IMR-90 (cell line): ENCODE results near the gene IL36G. TPM values are rescaled to one million over a fixed set of nuclear protein-coding genes. Genes with fewer than 3 reads are reported as not detected.

Source experiments
- ATAC-seq: fragments of 200-7000 bp; cut with Tn5 transposase; 2 replicates; pipeline ENCODE4 v1.9.1; 2020; ENCODE audit warnings: low read depth, mild to moderate bottlenecking, moderate library complexity
- BruUV-seq: library from RNA; stranded (reverse); fragments of 400-500 nt; replicated peaks from 2 replicates; lab custom pipeline; 2021; lab: Mats Ljungman, UMichigan
- CTCF ChIA-PET: fragments of 300-600 bp; formaldehyde crosslinking; extraction: SDS; loops from one replicate; lab custom pipeline; 2021; ENCODE audit warnings: antibody characterized with exemption; lab: Yijun Ruan, JAX
- POLR2A ChIA-PET: fragments of 300-600 bp; sonication (Branson Sonifier 250); formaldehyde crosslinking; loops from one replicate; lab custom pipeline; 2022; ENCODE audit warnings: antibody characterized with exemption; ENCODE audit not compliant: unreplicated experiment; lab: Charles Lee
- DNase-seq: peaks from one replicate; pipeline ENCODE4 v3.0.0; 2013
- H2AFZ ChIP-seq: replicated peaks from 2 replicates; pipeline ENCODE3; 2013; ENCODE audit warnings: low read length, mild to moderate bottlenecking; ENCODE audit not compliant: poor library complexity
- H2AK5ac ChIP-seq: 2 replicates; pipeline ENCODE4 v1.6.1; 2013; ENCODE audit warnings: low read depth, low read length, inconsistent platforms
- H2AK9ac ChIP-seq: replicated peaks from 2 replicates; pipeline ENCODE3; 2013; ENCODE audit warnings: mild to moderate bottlenecking, low read depth, low read length, moderate library complexity; ENCODE audit not compliant: poor library complexity
- H2BK120ac ChIP-seq: 2 replicates; pipeline ENCODE4 v1.6.1; 2013; ENCODE audit warnings: low read depth, low read length, inconsistent platforms
- H2BK15ac ChIP-seq: 3 replicates; pipeline ENCODE4 v1.6.1; 2013; ENCODE audit warnings: low read depth, low read length, inconsistent platforms
- H2BK20ac ChIP-seq: 2 replicates; pipeline ENCODE4 v1.6.1; 2013; ENCODE audit warnings: low read depth, mild to moderate bottlenecking, inconsistent platforms, low read length, moderate library complexity
- H2BK5ac ChIP-seq: 2 replicates; pipeline ENCODE4 v1.6.1; 2013; ENCODE audit warnings: mild to moderate bottlenecking, low read depth, low read length, inconsistent platforms; ENCODE audit not compliant: poor library complexity, severe bottlenecking
- H3K14ac ChIP-seq: replicated peaks from 2 replicates; pipeline ENCODE4 v1.6.1; 2013; ENCODE audit warnings: low read depth, low read length, inconsistent platforms
- H3K18ac ChIP-seq: 2 replicates; pipeline ENCODE4 v1.6.1; 2013; ENCODE audit warnings: low read depth, low read length, control low read depth
- H3K23ac ChIP-seq: 2 replicates; pipeline ENCODE4 v1.6.1; 2013; ENCODE audit warnings: low read depth, low read length, inconsistent platforms
- H3K27ac ChIP-seq: 2 replicates; pipeline ENCODE4 v1.5.1; 2013; ENCODE audit warnings: mild to moderate bottlenecking, control low read depth, low read length; ENCODE audit not compliant: insufficient read depth
- H3K27me3 ChIP-seq: 2 replicates; pipeline ENCODE4 v1.6.1; 2013; ENCODE audit warnings: low read length; ENCODE audit not compliant: control insufficient read depth, insufficient read depth
- H3K36me3 ChIP-seq: 2 replicates; pipeline ENCODE4 v1.6.1; 2013; ENCODE audit warnings: low read length, mixed read lengths; ENCODE audit not compliant: control insufficient read depth, insufficient read depth
- H3K4ac ChIP-seq: 2 replicates; pipeline ENCODE4 v1.6.1; 2013; ENCODE audit warnings: low read depth, low read length, inconsistent platforms
- H3K4me1 ChIP-seq: 2 replicates; pipeline ENCODE4 v1.6.1; 2013; ENCODE audit warnings: low read length, mixed read lengths; ENCODE audit not compliant: control insufficient read depth, insufficient read depth
- H3K4me2 ChIP-seq: 2 replicates; pipeline ENCODE4 v1.6.1; 2013; ENCODE audit warnings: low read depth, mild to moderate bottlenecking, control low read depth, low read length, moderate library complexity
- H3K4me3 ChIP-seq: 2 replicates; pipeline ENCODE4 v1.5.1; 2013; ENCODE audit warnings: low read depth, mild to moderate bottlenecking, control low read depth, low read length, moderate library complexity; ENCODE audit not compliant: insufficient read depth
- H3K56ac ChIP-seq: 2 replicates; pipeline ENCODE4 v1.6.1; 2013; ENCODE audit warnings: low read length, inconsistent platforms; ENCODE audit not compliant: insufficient read depth; ENCODE audit errors: extremely low read depth
- H3K79me1 ChIP-seq, 2 experiments: 2 replicates each; pipeline ENCODE4 v1.6.1; 2013; ENCODE audit warnings: low read length in 2 of 2, inconsistent platforms in 1 of 2, low read depth in 1 of 2
- H3K9ac ChIP-seq: 2 replicates; pipeline ENCODE4 v1.6.1; 2013; ENCODE audit warnings: low read depth, low read length, control low read depth
- H3K9me1 ChIP-seq: 2 replicates; pipeline ENCODE4 v1.6.1; 2013; ENCODE audit warnings: low read length, inconsistent platforms; ENCODE audit not compliant: insufficient read depth
- H3K9me3 ChIP-seq: 2 replicates; pipeline ENCODE4 v1.6.1; 2013; ENCODE audit warnings: low read length; ENCODE audit not compliant: control insufficient read depth, insufficient read depth
- H4K20me1 ChIP-seq: 2 replicates; pipeline ENCODE4 v1.6.1; 2013; ENCODE audit warnings: low read length, inconsistent platforms; ENCODE audit not compliant: insufficient read depth
- H4K5ac ChIP-seq: 2 replicates; pipeline ENCODE4 v1.6.1; 2013; ENCODE audit warnings: mild to moderate bottlenecking, low read depth, low read length, control low read depth
- H4K8ac ChIP-seq, 2 experiments: 2 replicates each; pipeline ENCODE4 v1.6.1; 2013; ENCODE audit warnings: low read depth in 2 of 2, low read length in 2 of 2, control low read depth in 1 of 2, inconsistent platforms in 1 of 2
- H4K91ac ChIP-seq: 2 replicates; pipeline ENCODE4 v1.6.1; 2013; ENCODE audit warnings: low read depth, low read length, inconsistent platforms; ENCODE audit not compliant: insufficient read depth
- BHLHE40 ChIP-seq: fragments of 150-350 bp; IDR thresholded peaks from 2 replicates; pipeline ENCODE4 v1.6.1; 2016; ENCODE audit warnings: mild to moderate bottlenecking, low read depth, low read length
- CEBPB ChIP-seq: IDR thresholded peaks from 2 replicates; pipeline ENCODE4 v1.6.1; 2012; ENCODE audit warnings: low read depth, low read length, improper control_type of control experiment
- CHD1 ChIP-seq: IDR thresholded peaks from 2 replicates; pipeline ENCODE4 v1.6.1; 2012; ENCODE audit warnings: low read depth, low read length, improper control_type of control experiment
- CTCF ChIP-seq: conservative IDR thresholded peaks from 2 replicates; pipeline ENCODE4 v1.5.1; 2012; ENCODE audit warnings: mild to moderate bottlenecking, low read depth, low read length, improper control_type of control experiment
- ELK1 ChIP-seq: fragments of 150-350 bp; IDR thresholded peaks from 2 replicates; pipeline ENCODE4 v1.6.1; 2016; ENCODE audit warnings: low read depth, mild to moderate bottlenecking, low read length, moderate library complexity, borderline replicate concordance
- FOS ChIP-seq: fragments of 150-350 bp; IDR thresholded peaks from 2 replicates; pipeline ENCODE4 v1.6.1; 2016; ENCODE audit warnings: low read depth, low read length
- MAFK ChIP-seq: IDR thresholded peaks from 2 replicates; pipeline ENCODE4 v1.6.1; 2012; ENCODE audit warnings: low read depth, low read length, improper control_type of control experiment
- MAZ ChIP-seq: IDR thresholded peaks from 2 replicates; pipeline ENCODE4 v1.6.1; 2012; ENCODE audit warnings: low read depth, mild to moderate bottlenecking, low read length, improper control_type of control experiment, moderate library complexity, borderline replicate concordance
- MXI1 ChIP-seq: IDR thresholded peaks from 2 replicates; pipeline ENCODE4 v1.6.1; 2012; ENCODE audit warnings: low read depth, mild to moderate bottlenecking, low read length, moderate library complexity, borderline replicate concordance
- NFE2L2 ChIP-seq: fragments of 150-350 bp; IDR thresholded peaks from 2 replicates; pipeline ENCODE4 v1.6.1; 2016; ENCODE audit warnings: low read depth, mild to moderate bottlenecking, low read length
- POLR2A ChIP-seq: IDR thresholded peaks from 2 replicates; pipeline ENCODE4 v1.6.1; 2012; ENCODE audit warnings: mild to moderate bottlenecking, low read depth, low read length
- RAD21 ChIP-seq: IDR thresholded peaks from 2 replicates; pipeline ENCODE4 v1.6.1; 2012; ENCODE audit warnings: low read length, improper control_type of control experiment
- RCOR1 ChIP-seq: IDR thresholded peaks from 2 replicates; pipeline ENCODE4 v1.6.1; 2012; ENCODE audit warnings: mild to moderate bottlenecking, low read length, improper control_type of control experiment; ENCODE audit not compliant: insufficient replicate concordance
- RFX5 ChIP-seq: IDR thresholded peaks from 2 replicates; pipeline ENCODE4 v1.8.0; 2012; ENCODE audit warnings: low read depth, mild to moderate bottlenecking, low read length, moderate library complexity
- SMC3 ChIP-seq: fragments of 150-350 bp; IDR thresholded peaks from 2 replicates; pipeline ENCODE4 v1.6.1; 2016; ENCODE audit warnings: low read depth, mild to moderate bottlenecking, antibody characterized with exemption, low read length, moderate library complexity
- USF2 ChIP-seq: fragments of 150-350 bp; IDR thresholded peaks from 2 replicates; pipeline ENCODE4 v1.6.1; 2017; ENCODE audit warnings: mild to moderate bottlenecking, antibody characterized with exemption, low read length, low read depth
- WGBS, 2 experiments: methylation state at CpG; one replicate each; pipeline versions ENCODE4 v1.1.5 to v1.1.7; 2013; ENCODE audit warnings: missing lambda C conversion rate in 2 of 2; ENCODE audit not compliant: insufficient read length in 1 of 2; ENCODE audit errors: extremely low coverage in 2 of 2; 5-methylcytosine and 5-hydroxymethylcytosine counted together
- dilution Hi-C: fragments of 300-500 bp; cut with HindIII; formaldehyde crosslinking; loops from one replicate; pipeline ENCODE4 v1.14.3; 2018; ENCODE audit warnings: low sequenced_read_pairs; ENCODE audit not compliant: unreplicated experiment
- in situ Hi-C: fragments of 300-500 bp; cut with MboI; formaldehyde crosslinking; loops from 3 replicates; pipeline ENCODE4 v1.14.3; 2019; ENCODE audit warnings: low sequenced_read_pairs, inconsistent platforms, mixed read lengths
- intact Hi-C: fragments of 100-400 bp; cut with micrococcal nuclease; formaldehyde crosslinking; loops from 2 replicates; pipeline ENCODE4 v1.10.0; 2022
- polyA plus RNA-seq, 3 experiments: library from polyadenylated mRNA; depleted of rRNA; stranded (reverse); fragments of >200 nt; gene quantifications; 2 replicates each; pipeline ENCODE4 v1.2.3, GENCODE V29; 2012; ENCODE audit warnings: low replicate concordance in 1 of 3
- total RNA-seq: library from RNA; depleted of rRNA; stranded (reverse); fragments of >200 nt; gene quantifications from 2 replicates; pipeline ENCODE4 v1.2.3, GENCODE V29; 2012

Gene IL36G
- total and polyA plus RNA-seq, 2 of the 4 experiments (the other 2 are of a cell fraction): not detected

- Histone ChIP-seq H3K4me1 (no peaks in the 10 kb centered on the region), H3K79me1 (no peaks in the 10 kb centered on the region), H3K4me2 (no peak overlapping the region), H2BK15ac (no peak overlapping the region), H3K23ac (no peak overlapping the region), H3K27ac (no peak overlapping the region), H3K9me3 (no peaks in the 10 kb centered on the region), H3K4me3 (no peak overlapping the region), H2AK9ac (no peak overlapping the region), H2AFZ (no peak overlapping the region), H3K56ac (no peak overlapping the region), H3K14ac (no peak overlapping the region), H2BK5ac (no peak overlapping the region), H3K9me1 (no peaks in the 10 kb centered on the region), H3K27me3 (peaks cover 8% of the 10 kb centered on the region), H2AK5ac (no peak overlapping the region), H4K91ac (no peak overlapping the region), H3K36me3 (no peaks in the 10 kb centered on the region), H3K9ac (no peak overlapping the region), H4K20me1 (no peaks in the 10 kb centered on the region), H4K8ac (no peak overlapping the region), H2BK20ac (no peak overlapping the region), H3K4ac (no peak overlapping the region), H3K18ac (no peak overlapping the region), H2BK120ac (no peak overlapping the region), H4K5ac (no peak overlapping the region)
- intact Hi-C loops: no loop called here
- in situ Hi-C loops: no loop called here
- ChIA-PET CTCF (no interaction called here), POLR2A (no interaction called here)
- 100% methylated on average over 1 of the region's 1 CpG; no CpG with 5 or more reads in 1 of the 2 experiments for WGBS, 2 experiments
- no TSS peak for BruUV-seq
- dilution Hi-C loops: no loop called here
- DNase-seq: no peak
- TF ChIP-seq RFX5: no peak
- no peak for TF ChIP-seq ELK1
- no peak for TF ChIP-seq MAZ
- TF ChIP-seq BHLHE40: no peak
- no peak for TF ChIP-seq CEBPB
- no peak for TF ChIP-seq POLR2A
- no peak for TF ChIP-seq SMC3
- TF ChIP-seq FOS: no peak
- no peak for TF ChIP-seq RAD21
- no peak for TF ChIP-seq MAFK
- TF ChIP-seq USF2: no peak
- no peak for TF ChIP-seq CHD1
- no peak for TF ChIP-seq MXI1
- TF ChIP-seq NFE2L2: no peak
- no peak for TF ChIP-seq CTCF
- no peak for TF ChIP-seq RCOR1
- no peak for ATAC-seq
Measured at GRCh38 chr2:113032737-113033136, 54.9 kb downstream of the IL36G start.
